Endometrial microvascular endothelial cells (primary cell): ENCODE data around the gene ACAA1. TPM values are rescaled to one million over a fixed set of nuclear protein-coding genes. Genes with fewer than 3 reads are reported as not detected.

Source experiments
- in situ Hi-C: cut with HindIII; loops from 2 replicates; pipeline ENCODE4 v1.10.0; 2017; ENCODE audit warnings: low sequenced_read_pairs, low pct_unique_long_range_greater_than_20kb; ENCODE audit errors: inconsistent ontology term
- total RNA-seq: library from RNA; depleted of rRNA; stranded (reverse); fragments of >200 nt; gene quantifications from one replicate; pipeline ENCODE4 v1.2.3, GENCODE V29; 2015; ENCODE audit errors: inconsistent ontology term

ACAA1 gene
- total RNA-seq, 1 donor from 2014 or later, result 53.8 TPM

DNA sequence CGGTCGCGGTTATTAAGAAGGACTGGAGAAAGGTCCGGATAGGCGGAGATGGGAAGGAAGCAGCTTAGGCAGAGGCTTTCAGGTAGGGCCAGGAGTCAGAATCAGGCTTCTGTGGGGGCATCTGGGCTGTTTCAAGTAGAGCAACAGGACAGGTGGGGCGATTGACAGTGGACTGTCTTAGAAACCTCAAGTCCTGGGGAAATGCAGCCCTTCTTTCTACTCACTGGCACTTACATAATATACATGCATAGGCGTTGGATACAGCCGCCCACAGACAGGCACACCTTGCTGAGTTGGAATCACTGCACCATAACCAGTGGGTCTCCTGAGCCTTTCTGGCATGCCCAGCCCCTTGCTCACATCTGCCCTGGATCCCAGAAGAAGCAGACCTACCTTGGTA is 2.3 kb upstream of the ACAA1 start:
- in situ Hi-C loops, result loop anchor here (25.0 kb wide), 1 partner anchor 98 kb away; no protein-coding TSS in a partner anchor

DNA sequence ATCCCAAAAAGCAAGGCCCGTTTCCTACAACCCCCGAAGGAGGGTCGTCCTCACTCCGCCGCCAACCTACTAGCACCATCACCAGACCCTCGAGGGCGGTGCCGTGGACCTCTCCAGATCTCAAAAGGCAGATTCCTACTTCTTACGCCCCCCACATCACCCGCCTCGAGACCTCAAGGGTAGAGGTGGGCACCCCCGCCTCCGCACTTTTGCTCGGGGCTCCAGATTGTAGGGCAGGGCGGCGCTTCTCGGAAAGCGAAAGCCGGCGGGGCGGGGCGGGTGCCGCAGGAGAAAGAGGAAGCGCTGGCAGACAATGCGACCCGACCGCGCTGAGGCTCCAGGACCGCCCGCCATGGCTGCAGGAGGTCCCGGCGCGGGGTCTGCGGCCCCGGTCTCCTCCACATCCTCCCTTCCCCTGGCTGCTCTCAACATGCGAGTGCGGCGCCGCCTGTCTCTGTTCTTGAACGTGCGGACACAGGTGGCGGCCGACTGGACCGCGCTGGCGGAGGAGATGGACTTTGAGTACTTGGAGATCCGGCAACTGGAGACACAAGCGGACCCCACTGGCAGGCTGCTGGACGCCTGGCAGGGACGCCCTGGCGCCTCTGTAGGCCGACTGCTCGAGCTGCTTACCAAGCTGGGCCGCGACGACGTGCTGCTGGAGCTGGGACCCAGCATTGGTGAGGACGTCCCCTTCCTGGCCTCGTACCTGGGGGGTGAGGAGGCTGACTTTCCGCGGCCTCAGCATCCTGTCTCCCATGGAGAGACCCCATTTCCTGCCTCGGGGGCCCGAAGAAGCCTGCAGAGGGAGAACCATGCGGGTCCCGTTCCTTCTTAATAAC is 1.6 kb upstream of the ACAA1 start, which contains the start of gene MYD88:
Gene MYD88, plus strand, starts transcription at position 313 of the 842 bp plus-strand sequence. Its CDS starts 40 bp downstream, at position 353.
- in situ Hi-C loops, result loop anchor here (25.0 kb wide), 1 partner anchor 99 kb away; no protein-coding TSS in a partner anchor

DNA sequence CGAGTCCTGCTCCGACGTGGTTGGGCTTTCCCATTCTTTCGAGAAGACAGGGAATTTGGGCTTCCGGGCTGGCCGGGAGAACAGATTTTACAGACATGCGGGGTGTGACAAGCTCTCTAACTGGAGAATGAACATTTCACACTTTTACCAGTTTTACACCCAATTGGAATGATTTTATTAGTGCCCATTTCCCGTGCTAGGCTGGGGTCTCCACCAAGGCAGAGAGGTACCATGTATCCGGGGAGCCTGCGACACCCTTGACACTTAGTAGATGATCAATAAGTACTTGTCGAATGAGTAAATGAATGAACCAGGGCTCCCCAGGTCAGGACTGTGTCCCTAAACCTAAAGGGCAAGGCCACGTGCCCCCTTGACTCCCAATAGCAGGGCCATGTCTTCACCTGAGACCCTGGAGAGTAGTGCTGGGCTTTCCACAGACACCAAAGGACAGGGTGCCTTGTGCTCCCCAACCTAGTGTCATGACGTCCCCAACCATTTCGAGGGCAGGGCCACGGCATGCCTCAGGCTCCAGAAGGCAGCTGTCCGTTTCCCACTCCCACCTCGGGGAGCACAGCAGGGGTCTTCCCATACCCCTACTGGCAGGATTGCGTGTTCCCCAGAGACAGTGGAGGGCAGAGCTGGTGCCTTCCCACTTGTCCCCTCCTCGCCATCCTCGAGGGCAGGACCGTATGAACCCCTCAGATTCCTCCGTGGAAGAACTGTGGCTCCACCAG is 855 bp upstream of the ACAA1 start:
- in situ Hi-C loops, result loop anchor here (25.0 kb wide), 1 partner anchor 100 kb away; no protein-coding TSS in a partner anchor

DNA sequence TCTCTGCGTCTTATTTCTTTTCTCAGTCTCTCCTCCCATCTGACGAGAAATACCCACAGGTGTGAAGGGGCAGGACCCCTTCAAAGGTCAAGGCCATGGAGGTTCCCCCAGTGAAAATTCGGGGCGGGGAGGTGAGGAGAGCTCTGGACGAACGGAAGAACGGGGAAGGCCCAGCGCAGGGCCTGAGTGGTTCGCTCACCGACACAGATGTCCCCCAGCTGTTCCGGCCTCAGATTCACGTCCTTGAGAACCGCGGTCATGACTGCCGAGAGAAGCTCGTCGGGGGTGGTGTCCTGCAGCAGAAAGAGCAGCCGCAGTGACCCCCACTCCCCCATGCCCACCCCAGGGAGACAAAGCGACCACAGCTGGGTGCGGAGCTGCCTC is 542 bp downstream of the ACAA1 start:
- in situ Hi-C loops, result loop anchor here (25.0 kb wide), 1 partner anchor 101 kb away; no protein-coding TSS in a partner anchor

DNA sequence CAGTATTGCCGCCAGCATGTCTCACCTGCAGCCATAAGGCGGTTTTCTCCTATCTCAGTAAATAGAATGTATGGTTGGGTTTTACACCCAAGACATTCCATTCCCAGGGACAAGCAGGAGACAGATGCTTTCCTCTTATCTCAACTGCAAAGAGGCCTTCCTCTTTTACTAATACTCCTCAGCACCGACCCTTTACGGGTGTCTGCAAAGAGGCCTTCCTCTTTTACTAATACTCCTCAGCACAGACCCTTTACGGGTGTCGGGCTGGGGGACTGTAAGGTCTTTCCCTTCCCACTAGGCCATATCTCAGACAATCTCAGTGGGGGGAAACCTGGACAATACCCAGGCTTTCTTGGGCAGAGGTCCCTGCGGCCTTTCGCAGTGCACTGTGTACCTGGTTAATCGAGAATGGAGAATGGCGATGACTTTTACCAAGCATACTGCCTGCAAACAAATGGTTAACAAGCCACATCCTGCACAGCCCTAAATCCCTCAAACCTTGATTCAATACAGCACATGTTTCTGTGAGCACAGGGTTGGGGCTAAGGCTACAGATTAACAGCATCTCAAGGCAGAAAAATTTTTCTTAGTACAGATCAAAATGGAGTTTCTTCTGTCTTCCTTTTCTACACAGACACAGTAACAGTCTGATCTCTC is 1.2 kb downstream of the ACAA1 start:
- in situ Hi-C loops, result loop anchor here (25.0 kb wide), 1 partner anchor 102 kb away; no protein-coding TSS in a partner anchor

DNA sequence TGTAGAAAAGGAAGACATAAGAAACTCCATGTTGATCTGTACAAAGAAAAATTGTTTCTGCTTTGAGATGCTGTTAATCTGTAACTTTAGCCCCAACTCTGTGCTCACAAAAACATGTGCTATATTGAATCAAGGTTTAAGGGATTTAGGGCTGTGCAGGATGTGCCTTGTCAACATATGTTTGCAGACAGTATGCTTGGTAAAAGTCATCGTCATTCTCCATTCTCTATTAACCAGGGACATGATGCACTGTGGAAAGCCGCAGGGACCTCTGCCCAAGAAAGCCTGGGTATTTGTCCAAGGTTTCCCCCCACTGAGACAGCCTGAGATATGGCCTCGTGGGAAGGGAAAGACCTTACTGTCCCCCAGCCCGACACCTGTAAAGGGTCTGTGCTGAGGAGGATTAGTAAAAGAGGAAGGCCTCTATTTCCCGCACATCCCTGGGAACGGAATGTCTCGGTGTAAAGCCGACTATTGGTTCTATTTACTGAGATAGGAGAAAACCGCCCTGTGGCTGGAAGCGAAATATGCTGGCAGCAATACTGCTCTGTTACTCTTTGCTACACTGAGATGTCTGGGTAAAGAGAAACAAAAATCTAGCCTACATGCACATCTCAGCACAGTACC is 2.3 kb downstream of the ACAA1 start:
- in situ Hi-C loops, result loop anchor here (25.0 kb wide), 1 partner anchor 103 kb away; no protein-coding TSS in a partner anchor

DNA sequence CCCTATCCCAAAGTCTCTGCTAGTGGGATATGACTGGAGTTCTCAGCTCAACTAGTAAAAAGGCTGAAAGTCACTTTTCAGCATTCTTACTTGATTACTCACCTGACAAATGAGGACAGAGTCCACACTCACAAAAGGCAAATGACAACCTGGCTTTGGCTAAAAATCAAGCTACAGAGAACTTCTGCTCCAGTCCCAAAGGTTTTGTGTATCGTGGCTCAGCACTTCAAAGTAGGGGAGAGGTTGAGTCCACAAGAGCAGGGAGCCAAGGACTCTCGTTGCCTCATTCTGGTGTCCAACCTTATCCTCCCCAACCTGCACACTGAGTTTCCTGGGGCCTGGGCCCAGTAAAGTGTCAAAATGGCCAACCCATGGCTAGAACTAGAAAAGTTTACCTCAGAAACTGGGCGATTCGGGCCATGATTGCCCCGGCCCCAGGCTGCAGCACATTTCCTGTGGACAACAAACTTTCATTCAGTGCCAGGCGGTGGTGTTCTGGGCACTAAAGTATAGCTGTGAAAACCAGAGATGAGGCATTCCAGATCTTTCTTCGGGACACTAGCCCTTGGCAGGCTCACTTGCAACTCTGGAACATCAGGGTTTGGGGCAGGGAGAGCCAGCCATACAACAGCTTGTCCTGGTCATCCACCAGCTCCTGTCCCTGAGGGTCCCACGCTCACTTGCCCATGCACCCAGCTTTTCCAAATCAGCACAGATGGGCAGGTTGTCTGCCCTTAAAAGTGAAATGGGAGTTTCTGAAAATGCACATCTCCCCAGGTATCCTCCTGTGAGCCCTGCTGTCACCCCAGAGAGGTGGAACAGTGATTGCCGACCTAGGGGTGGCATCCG is 3.1 kb downstream of the ACAA1 start:
- in situ Hi-C loops, result loop anchor here (25.0 kb wide), 1 partner anchor 104 kb away; no protein-coding TSS in a partner anchor

DNA sequence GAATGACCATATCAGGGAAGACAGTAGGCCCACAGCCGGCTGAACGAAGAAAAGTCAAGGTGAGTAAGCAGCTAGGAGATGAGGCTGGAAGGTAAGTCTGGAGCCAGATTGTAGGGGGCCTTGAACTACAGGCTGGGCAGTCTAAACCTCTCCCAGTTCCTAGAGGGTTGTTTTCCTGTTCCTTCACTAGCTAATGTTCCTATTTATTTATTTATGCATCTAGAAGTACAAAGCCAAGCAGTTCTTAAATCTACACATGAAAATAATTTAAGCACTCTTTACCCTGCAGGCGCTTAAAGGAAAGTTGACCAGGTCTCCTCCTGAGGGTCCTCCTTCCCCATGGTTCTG is 3.7 kb downstream of the ACAA1 start:
- in situ Hi-C loops, result loop anchor here (25.0 kb wide), 1 partner anchor 104 kb away; no protein-coding TSS in a partner anchor

DNA sequence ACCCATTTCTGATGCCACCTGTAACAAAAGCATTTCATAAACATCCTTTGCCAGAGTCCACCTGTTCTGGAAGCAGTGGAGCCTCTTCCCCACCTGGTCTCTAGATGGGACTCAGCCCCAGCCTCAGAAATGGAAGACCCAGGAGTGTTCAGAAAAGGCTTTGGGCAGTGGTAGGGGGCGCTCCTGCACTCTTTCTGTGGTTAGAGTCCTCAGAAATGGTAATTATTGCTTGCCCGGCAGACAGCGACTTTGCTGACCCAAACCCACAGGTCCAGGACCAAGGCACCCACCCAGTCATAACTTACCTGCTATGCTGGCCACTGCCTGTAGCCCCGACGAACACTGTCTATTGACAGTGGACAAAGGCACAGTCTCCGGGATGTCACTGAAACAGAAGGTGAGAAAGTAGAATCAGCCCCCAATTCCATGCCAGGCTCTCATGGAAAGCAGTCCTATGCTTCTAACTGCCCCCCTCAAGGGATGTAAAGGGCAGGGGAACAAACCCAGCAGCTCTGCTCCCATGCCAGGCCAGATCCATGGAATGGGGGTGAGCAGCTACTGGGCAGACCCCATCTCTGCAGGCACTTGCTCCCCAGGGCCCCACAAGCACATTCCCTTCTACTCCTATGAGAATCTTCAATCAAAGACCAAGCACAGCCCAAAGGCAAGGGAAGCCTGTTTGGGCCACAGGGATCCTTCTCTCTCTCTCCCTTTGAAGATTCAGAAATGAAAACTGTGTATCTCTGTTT is 5.1 kb downstream of the ACAA1 start:
- in situ Hi-C loops, result loop anchor here (25.0 kb wide), 1 partner anchor 106 kb away; no protein-coding TSS in a partner anchor

DNA sequence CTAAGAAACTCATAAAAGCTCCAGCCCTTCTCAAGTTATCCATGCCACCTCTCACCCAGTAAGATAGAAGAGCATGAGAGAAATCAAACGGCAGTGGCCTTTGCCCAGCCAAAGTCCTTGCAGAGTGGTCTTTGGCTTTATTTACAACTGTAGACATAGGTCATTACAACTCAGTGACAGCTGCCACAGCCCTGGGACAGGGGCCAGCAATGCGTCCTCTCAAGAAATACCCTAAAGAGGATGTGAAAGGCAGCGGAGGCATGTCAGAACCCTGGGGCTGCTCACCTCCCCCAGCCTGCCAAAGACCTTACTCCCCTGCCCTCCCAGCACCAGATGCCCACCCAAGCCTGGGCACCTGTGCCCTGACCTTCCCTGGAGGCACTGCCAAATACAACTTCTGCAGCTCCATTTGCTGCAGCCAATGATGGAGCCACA is 6.3 kb downstream of the ACAA1 start:
- in situ Hi-C loops, result loop anchor here (25.0 kb wide), 1 partner anchor 107 kb away; no protein-coding TSS in a partner anchor

DNA sequence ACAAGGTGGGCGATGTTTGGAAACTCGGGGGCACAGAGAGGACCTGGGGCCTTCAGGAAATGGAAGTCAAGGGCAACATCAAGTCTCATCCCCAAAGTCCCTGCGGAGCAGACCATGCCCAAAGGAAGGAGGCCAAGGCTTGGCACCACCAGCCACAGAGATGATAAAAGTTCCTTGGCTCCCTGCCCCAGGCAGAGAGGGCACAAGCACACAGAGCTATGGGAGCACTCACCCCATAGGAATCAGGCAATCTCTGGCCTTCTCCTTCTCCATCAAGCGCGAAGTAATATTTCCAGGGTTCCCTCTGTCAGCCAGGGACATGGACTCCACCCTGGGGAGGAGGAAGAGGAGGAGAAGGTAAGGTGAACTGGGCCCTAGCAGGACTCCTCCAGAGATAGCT is 7.9 kb downstream of the ACAA1 start:
- in situ Hi-C loops, result loop anchor here (25.0 kb wide), 1 partner anchor 108 kb away; no protein-coding TSS in a partner anchor

DNA sequence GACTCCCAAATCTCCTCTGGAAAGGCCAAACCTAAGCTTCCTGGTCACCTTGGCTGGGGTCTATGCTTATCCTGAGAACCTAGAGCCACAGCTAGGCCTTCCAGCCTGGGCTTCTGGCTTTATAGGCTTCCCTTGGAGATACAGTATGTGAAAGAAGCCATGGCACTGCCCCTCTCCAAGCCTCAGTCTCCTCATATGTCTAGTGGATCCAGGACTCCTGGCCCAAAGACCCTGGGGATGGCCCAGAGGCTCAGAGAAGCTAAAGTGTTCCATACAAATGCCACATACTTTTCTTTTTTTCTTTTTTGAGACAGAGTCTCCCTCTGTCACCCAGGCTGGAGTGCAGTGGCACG is 8.6 kb downstream of the ACAA1 start:
- in situ Hi-C loops, result loop anchor here (25.0 kb wide), 1 partner anchor 109 kb away; no protein-coding TSS in a partner anchor

DNA sequence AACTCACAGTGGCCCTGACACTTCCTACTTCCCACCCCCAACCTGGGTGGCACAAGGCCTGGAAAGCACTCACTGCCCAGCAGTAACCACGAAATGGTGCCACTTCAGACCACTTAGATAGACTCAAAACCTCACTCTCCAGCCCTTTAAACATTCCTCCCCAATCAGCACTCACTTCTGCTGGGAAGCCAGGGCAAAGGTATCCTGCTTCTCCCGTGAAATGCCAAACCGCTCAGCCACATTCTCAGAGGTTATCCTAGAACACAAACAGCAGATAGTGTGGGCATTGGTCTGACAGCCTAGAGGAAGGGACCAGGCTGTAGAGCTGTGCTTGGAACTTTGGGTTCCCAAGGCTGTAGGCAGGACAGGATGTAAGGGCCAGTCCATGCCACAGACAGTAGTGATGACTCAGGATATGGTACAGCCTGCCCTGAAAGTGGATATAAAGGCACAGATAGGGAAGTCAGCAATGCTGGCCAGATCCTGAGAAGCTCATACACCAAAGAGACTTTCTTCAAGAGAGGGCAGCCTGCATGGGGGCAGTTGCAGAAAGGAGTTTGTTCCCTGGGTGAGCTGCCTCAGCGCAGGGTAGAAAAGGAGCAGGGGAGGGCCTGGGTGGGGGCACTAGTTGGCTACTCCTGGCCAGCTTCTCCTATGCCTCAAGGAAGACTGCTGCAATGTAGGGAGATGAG is 9.2 kb downstream of the ACAA1 start:
- in situ Hi-C loops, result loop anchor here (25.0 kb wide), 1 partner anchor 110 kb away; no protein-coding TSS in a partner anchor

DNA sequence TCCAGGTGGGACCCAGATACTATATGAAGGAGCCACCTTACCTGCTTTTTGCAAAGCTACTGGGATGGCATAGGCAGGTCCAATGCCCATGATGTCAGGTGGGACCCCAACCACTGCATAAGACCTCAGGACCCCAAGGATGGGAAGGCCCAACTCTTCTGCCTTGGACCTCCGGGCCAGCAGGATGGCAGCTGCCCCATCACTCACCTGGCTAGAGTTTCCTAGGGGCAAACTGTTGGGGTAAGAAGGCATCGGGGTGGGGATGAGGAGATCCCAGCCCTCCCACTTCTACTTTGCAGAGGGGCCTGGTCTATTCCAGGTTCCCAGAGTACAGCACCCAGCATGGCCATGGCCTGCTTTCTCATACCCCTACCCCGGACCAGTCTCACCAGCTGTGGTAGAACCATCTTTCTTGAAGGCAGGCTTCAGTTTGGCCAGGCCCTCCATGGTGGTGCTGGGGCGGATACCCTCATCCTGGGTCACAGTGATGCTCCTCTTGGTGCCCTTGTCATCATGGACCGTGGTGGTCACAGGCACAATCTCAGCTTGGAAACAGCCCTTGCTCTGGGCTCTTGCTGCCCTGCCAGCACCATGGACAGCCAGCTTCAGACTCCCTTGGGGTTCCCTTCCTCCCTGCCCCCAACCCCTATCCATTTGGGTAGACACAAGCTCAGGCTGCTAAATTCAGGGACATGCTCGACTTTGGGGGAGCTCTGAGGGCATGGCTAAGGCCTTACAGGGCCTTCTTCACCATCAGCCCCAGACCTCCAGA is 10.6 kb downstream of the ACAA1 start:
- in situ Hi-C loops, result loop anchor here (25.0 kb wide), 1 partner anchor 111 kb away; no protein-coding TSS in a partner anchor

DNA sequence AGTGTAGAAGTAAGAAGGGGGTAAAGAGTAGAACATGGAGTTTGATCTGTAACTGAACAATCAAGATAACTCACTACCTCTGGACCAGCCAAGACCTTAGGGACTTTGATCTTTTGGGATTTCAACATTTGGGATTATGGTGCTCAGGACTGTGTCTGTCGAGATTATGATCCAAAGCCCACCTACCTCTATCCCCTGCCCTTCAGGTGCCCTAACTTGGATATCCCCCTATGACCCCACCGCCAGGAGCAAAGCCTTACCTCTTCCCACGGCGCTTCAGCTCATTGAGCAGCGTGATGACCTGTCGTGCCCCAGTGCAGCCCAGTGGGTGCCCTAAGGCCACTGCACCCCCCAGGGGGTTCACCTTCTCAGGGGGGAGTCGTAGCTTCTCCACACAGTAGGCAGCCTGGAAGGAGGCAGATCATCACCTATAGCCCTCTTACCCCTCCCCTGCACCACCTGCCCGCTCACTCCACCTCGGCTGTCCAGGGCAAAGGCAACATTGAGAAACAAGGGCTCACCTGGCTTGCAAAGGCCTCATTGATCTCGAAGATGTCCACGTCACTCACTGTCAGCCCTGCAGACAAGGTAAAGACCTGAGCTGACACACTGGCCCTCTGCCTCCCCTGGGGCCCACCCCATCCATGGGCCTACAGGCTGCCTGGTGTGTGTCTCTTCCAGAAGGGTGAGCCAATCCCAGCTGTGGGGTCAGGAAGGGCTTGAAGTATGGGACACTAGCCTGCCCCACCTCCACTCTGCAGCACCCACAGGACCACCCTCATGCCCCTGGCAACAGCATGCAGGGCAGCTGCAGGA is 11.4 kb downstream of the ACAA1 start:
- in situ Hi-C loops, result loop anchor here (25.0 kb wide), 1 partner anchor 112 kb away; no protein-coding TSS in a partner anchor
